IPS-20b (cell line): ENCODE results near the gene SEPHS2.
"Not testable (repeated sequence)": the region's sequence is repeated elsewhere in the genome, so short reads cannot be mapped to it uniquely, and the experiment has no call there.

Experiments used
- H3K27ac ChIP-seq: one replicate; pipeline ENCODE4 v1.5.1; 2013; ENCODE audit warnings: low read length
- H3K27me3 ChIP-seq: 2 replicates; pipeline ENCODE4 v1.6.1; 2013; ENCODE audit warnings: mild to moderate bottlenecking, low read length, inconsistent platforms; ENCODE audit not compliant: insufficient read depth
- H3K36me3 ChIP-seq: 2 replicates; pipeline ENCODE4 v1.6.1; 2013; ENCODE audit warnings: low read depth, mild to moderate bottlenecking, inconsistent platforms, low read length, moderate library complexity; ENCODE audit not compliant: insufficient read depth
- H3K4me1 ChIP-seq: 2 replicates; pipeline ENCODE4 v1.6.1; 2013; ENCODE audit warnings: mild to moderate bottlenecking, control low read depth, inconsistent platforms, low read length, moderate library complexity; ENCODE audit not compliant: insufficient read depth
- H3K4me3 ChIP-seq: 2 replicates; pipeline ENCODE4 v1.5.1; 2013; ENCODE audit warnings: mild to moderate bottlenecking, low read length, inconsistent platforms
- H3K9ac ChIP-seq: 2 replicates; pipeline ENCODE4 v1.6.1; 2013; ENCODE audit warnings: low read depth, mild to moderate bottlenecking, inconsistent platforms, low read length, moderate library complexity
- H3K9me3 ChIP-seq: 2 replicates; pipeline ENCODE4 v1.6.1; 2013; ENCODE audit warnings: mild to moderate bottlenecking, low read depth, low read length, inconsistent platforms; ENCODE audit not compliant: insufficient read depth

Gene SEPHS2

DNA sequence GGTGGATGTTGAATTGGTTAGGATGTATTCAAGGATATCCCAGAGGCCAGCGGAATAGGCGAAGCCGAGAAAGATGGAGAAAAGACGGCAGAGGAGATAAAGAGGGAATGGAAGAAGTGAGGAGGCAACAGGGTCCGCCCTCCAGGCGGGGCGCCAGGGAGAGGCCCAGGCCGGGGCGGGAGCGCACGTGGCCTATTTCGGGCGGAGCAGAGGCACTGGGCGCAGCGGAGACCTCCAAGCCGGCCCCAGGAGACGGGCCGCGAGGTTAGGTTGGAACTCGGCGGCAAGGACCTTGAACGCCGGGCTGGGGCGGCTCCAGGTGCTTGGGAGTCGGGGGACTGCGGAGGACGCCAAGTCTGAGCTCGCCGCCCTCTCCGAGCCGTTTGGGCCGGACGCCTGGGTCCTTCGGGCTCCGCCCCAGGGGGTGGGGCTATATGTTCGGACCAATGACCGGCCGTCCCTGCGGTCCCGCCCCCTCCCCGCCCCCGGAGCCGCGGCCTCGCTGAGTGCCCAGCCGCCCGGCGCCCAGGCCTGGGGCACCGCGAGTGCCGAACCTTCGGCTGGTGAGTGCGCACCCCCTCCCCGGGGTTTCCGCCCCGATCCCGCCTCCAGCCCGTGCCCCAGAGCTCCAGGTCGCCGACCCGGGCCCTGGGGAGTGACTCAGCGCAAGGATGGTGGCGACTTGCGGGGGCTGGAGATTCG lies 38.4 kb downstream of the SEPHS2 start, which contains the start of gene ZNF771:
ZNF771 (plus strand) TSS at position 505 of the 702 bp plus-strand sequence. CDS start 448 bp downstream, outside the sequence.
- Histone ChIP-seq H3K9ac (peak within 1 kb of the TSS; percentile 69), H3K4me1 (peaks cover 8% of the 10 kb centered on the region; the same call in 1 of the 2 replicates), H3K9me3 (no peaks in the 10 kb centered on the region), H3K27ac (no peak within 1 kb of the TSS), H3K27me3 (no peaks in the 10 kb centered on the region), H3K4me3 (peak within 1 kb of the TSS; percentile 70), H3K36me3 (peaks cover 21% of the 10 kb centered on the region)

DNA sequence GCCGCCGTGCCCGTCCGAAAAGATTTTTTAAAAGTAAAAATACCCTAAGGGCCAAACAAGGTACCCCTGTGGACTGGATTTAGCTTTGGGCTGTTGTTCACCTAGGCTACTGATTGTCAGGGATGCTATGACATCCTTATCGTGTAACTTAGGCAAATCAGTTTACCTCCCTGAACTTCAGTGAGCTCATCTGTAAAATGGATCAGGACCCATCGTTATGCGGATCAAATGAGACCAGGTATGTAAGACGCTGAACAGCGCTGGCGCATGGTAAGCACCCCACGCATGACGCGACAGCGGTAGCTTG lies 38.9 kb downstream of the SEPHS2 start:
- Histone ChIP-seq H3K9ac (peak overlapping the region; percentile 69; the same call in 1 of the 2 replicates), H3K27me3 (no peaks in the 10 kb centered on the region), H3K9me3 (no peaks in the 10 kb centered on the region), H3K36me3 (peaks cover 16% of the 10 kb centered on the region), H3K4me3 (peak overlapping the region; percentile 70), H3K4me1 (peaks cover 8% of the 10 kb centered on the region; the same call in 1 of the 2 replicates), H3K27ac (no peak overlapping the region)

DNA sequence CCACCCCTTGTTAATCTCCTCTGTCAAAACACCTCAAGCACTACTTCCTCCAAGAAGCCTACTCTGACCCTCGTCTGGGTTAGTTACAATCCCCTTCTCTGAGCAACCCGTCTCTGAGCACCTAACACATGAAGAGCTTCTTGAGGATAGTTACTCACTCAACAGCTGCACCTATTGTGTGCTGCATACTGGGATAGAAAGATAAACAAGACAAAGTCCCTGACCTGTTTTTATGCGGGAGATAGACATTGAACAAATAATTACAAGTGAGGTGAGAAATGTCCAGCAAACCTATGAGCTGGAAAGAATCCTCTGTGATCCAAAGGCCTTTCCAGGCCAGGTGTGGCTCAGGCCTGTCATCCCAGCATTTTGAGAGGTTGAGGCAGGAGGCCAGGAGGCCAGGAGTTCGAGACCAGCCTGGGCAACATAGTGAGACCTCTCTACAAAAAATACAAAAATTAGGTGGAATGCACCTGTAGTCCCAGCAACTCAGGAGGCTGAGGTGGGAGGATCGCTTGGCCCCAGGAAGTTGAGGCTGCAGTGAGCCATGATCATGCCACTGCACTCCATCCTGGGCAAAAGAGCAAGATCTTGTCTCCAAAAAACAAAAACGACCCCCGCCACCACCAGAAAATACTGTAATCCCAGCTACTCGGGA lies 43.8 kb downstream of the SEPHS2 start:
- no peaks in the 10 kb centered on the region for H3K27me3 ChIP-seq
- H3K9ac ChIP-seq, result no peak overlapping the region
- H3K36me3 ChIP-seq, result peaks cover 24% of the 10 kb centered on the region
- H3K9me3 ChIP-seq, result no peaks in the 10 kb centered on the region
- no peak overlapping the region for H3K4me3 ChIP-seq
- H3K4me1 ChIP-seq, result peaks cover 2% of the 10 kb centered on the region; the same call in 1 of the 2 replicates
- H3K27ac ChIP-seq, result no peak overlapping the region

GRCh38 chr16:30399435-30400186 lies 46.1 kb downstream of the SEPHS2 start:
- no peaks in the 10 kb centered on the region; the same call in 1 of the 2 replicates for H3K4me1 ChIP-seq
- peak overlapping the region; percentile 61 for H3K4me3 ChIP-seq
- H3K9ac ChIP-seq, result peak overlapping the region; percentile 82; the same call in 1 of the 2 replicates
- H3K36me3 ChIP-seq, result peaks cover 33% of the 10 kb centered on the region
- H3K27me3 ChIP-seq, result no peaks in the 10 kb centered on the region
- no peaks in the 10 kb centered on the region for H3K9me3 ChIP-seq
- no peak overlapping the region for H3K27ac ChIP-seq

- peaks cover 33% of the 10 kb centered on the region for H3K36me3 ChIP-seq
- H3K27ac ChIP-seq, result no peak overlapping the region
- H3K27me3 ChIP-seq, result no peaks in the 10 kb centered on the region
- H3K9ac ChIP-seq, result peak overlapping the region; percentile 82; the same call in 1 of the 2 replicates
- no peaks in the 10 kb centered on the region for H3K9me3 ChIP-seq
- H3K4me1 ChIP-seq, result peaks cover 3% of the 10 kb centered on the region; the same call in 1 of the 2 replicates
- H3K4me3 ChIP-seq, result no peak overlapping the region; the same call in 1 of the 2 replicates
These were observed 46.8 kb downstream of the SEPHS2 start for GRCh38 chr16:30398661-30399434.

DNA sequence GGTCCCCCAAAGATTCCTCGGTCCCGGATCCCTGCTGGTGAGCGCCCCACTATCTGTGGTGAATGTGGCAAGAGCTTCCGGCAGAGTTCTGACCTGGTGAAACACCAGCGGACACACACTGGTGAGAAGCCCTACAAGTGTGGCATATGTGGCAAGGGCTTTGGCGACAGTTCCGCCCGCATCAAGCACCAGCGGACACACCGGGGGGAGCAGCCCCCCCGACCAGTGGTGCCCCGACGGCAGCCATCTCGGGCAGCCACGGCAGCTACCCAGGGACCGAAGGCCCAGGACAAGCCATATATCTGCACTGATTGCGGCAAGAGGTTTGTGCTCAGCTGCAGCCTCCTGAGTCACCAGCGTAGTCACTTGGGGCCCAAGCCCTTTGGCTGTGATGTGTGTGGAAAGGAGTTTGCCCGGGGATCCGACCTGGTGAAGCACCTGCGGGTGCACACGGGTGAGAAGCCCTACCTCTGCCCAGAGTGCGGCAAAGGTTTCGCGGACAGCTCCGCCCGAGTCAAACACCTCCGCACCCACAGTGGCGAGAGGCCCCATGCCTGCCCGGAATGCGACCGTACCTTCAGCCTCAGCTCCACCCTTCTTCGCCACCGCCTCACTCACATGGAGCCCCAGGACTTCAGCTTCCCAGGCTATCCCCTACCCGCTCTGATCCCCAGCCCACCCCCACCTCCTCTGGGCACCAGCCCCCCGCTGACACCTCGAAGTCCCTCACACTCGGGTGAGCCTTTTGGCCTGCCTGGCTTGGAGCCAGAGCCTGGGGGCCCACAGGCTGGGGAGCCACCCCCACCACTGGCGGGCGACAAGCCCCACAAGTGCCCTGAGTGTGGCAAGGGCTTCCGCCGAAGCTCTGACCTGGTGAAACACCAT lies 47.7 kb downstream of the SEPHS2 start:
- Histone ChIP-seq H3K27ac (no peak overlapping the region), H3K9me3 (no peaks in the 10 kb centered on the region), H3K36me3 (peaks cover 33% of the 10 kb centered on the region), H3K27me3 (no peaks in the 10 kb centered on the region), H3K4me3 (no peak overlapping the region), H3K9ac (no peak overlapping the region), H3K4me1 (peaks cover 3% of the 10 kb centered on the region; the same call in 1 of the 2 replicates)

DNA sequence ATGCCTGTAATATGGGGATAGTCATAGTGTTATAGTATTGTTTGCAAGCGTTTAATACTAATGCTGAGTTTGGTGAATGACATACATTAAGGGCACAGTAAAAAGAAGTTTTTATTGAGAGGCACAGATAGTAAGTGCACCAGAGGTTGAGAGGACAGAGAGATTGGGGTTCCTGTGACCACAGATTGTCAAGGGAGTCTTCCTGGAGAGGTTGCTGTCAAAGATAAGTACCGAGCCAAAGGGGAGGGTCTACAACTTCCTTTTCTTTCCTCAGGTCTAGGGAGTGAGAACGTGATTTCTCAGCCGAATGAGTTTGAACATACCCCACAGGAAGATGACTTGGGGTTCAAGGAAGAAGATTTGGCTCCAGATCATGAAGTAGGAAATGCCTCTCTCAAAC lies 48.6 kb downstream of the SEPHS2 start:
- no peak overlapping the region for H3K9ac ChIP-seq
- H3K27ac ChIP-seq, result no peak overlapping the region
- peaks cover 3% of the 10 kb centered on the region; the same call in 1 of the 2 replicates for H3K4me1 ChIP-seq
- no peaks in the 10 kb centered on the region for H3K27me3 ChIP-seq
- H3K9me3 ChIP-seq, result no peaks in the 10 kb centered on the region
- peak overlapping the region; percentile 89; the same call in 1 of the 2 replicates for H3K4me3 ChIP-seq
- peaks cover 33% of the 10 kb centered on the region for H3K36me3 ChIP-seq

GRCh38 chr16:30396627-30397026 lies 49.0 kb downstream of the SEPHS2 start:
- not testable (repeated sequence) for H3K27me3 ChIP-seq, H3K4me1 ChIP-seq, H3K9me3 ChIP-seq, H3K27ac ChIP-seq
- H3K36me3 ChIP-seq, result peaks cover 33% of the 10 kb centered on the region
- peak overlapping the region; percentile 89 for H3K4me3 ChIP-seq
- peak overlapping the region; percentile 99; the same call in 1 of the 2 replicates for H3K9ac ChIP-seq

GRCh38 chr16:30395992-30396585 lies 49.6 kb downstream of the SEPHS2 start:
- Histone ChIP-seq H3K9ac (peak overlapping the region; percentile 99), H3K9me3 (no peaks in the 10 kb centered on the region), H3K27ac (peak overlapping the region; percentile 32), H3K36me3 (peaks cover 33% of the 10 kb centered on the region), H3K4me3 (peak overlapping the region; percentile 89), H3K4me1 (peaks cover 3% of the 10 kb centered on the region; the same call in 1 of the 2 replicates), H3K27me3 (no peaks in the 10 kb centered on the region)
